GM18498 (cell line): ENCODE measurements around the gene OTP.
"Not testable (repeated sequence)": the region's sequence is repeated elsewhere in the genome, so short reads cannot be mapped to it uniquely, and the experiment has no call there.

ENCODE experiments used
- ATAC-seq: cut with Tn5 transposase; IDR thresholded peaks from one replicate; pipeline ENCODE4 v1.9.1; 2021; ENCODE audit warnings: mild to moderate bottlenecking, moderate library complexity; ENCODE audit not compliant: unreplicated experiment

Gene OTP

GRCh38 chr5:77616920-77617319 is 21.6 kb downstream of the OTP start:
- no peak for ATAC-seq

- ATAC-seq: not testable (repeated sequence)
These were observed 29.6 kb downstream of the OTP start for GRCh38 chr5:77608927-77609326.

DNA sequence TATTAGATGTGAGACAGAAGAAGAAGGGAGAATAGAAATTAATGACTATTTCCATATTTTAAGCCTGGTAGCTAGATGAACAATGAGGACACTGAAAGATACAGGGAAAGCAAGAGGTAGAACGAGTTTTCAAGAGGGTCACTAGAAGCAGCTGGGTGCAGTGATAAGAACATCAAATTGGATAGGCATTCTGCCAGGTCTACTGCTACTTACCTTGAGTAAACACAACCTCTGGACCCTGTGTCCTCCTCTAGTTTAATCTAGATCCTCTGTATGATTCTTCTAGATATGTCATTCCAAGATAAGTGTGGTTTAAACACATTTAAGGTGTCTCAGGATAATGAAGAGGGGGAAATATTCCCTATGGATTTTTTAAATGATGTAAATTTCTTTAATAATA is 31.2 kb downstream of the OTP start:
- ATAC-seq: no peak

- ATAC-seq: no peak
These were observed 32.2 kb downstream of the OTP start for GRCh38 chr5:77606279-77606678.

GRCh38 chr5:77599679-77600078 is 38.8 kb downstream of the OTP start:
- ATAC-seq: no peak

GRCh38 chr5:77590347-77590746 is 48.2 kb downstream of the OTP start:
- peak; percentile 78 for ATAC-seq

DNA sequence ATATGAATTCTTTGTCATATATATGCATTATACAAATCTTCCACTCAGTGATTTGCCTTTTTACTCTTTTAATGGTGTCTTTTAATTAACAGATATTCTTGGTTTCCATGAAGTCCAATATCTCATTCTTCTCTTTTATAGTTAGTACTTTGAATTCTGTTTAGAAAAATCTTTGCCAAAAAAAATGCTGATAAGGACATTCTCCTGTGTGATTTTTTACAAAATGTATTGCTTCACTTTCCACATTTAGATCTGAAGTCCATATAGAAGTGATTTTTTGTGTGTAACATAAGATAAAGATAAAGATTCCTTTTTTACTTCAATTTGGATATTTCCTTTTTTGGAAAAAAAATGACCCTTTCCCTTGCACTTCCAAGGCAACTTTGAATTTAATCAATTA is 50.3 kb downstream of the OTP start:
- no peak for ATAC-seq

GRCh38 chr5:77586101-77586500 is 52.4 kb downstream of the OTP start:
- ATAC-seq: no peak

GRCh38 chr5:77582143-77582542 is 56.4 kb downstream of the OTP start:
- ATAC-seq: not testable (repeated sequence)
